K562 (cell line): ENCODE measurements around the gene SIX1. TPM values are rescaled to one million over a fixed set of nuclear protein-coding genes. Genes with fewer than 3 reads are reported as not detected.

Source experiments
- ATAC-seq: fragments of 200-7000 bp; cut with Tn5 transposase; 3 replicates; pipeline ENCODE4 v1.9.1; 2020; ENCODE audit warnings: moderate library complexity
- BruUV-seq: library from RNA; stranded (reverse); fragments of 400-500 nt; replicated peaks from 2 replicates; lab custom pipeline; 2021; lab: Mats Ljungman, UMichigan
- CTCF ChIA-PET: fragments of 300-600 bp; formaldehyde crosslinking; extraction: SDS; loops from one replicate; lab custom pipeline; 2021; ENCODE audit warnings: low intra/inter-chr PET ratio; lab: Yijun Ruan, JAX
- POLR2A ChIA-PET: fragments of 300-600, 350-650 bp; sonication (Branson Sonifier 250); formaldehyde crosslinking; extraction: SDS; loops from one replicate; lab custom pipeline; 2021; ENCODE audit warnings: antibody characterized with exemption, inconsistent platforms; lab: Yijun Ruan, JAX
- DNase-seq, 4 experiments: peaks; one replicate each; pipeline versions ENCODE4 v3.0.0 to v3.0.0-alpha.2; 2011 to 2018; ENCODE audit warnings: low spot score in 3 of 4, mixed read lengths in 3 of 4; ENCODE audit errors: extremely low read depth in 1 of 4
- FAIRE-seq: peaks from 2 replicates; lab custom pipeline; 2011; peaks lifted over from hg19 to GRCh38; lab: Jason Lieb, UNC
- H2AFZ ChIP-seq: 2 replicates; pipeline ENCODE4 v1.6.0; 2011; ENCODE audit warnings: low read depth, low read length, control low read depth, inconsistent platforms
- H3K27ac ChIP-seq: fragments of 200-600 bp; 3 replicates; pipeline ENCODE4 v1.8.0; 2011; ENCODE audit warnings: low read depth, mild to moderate bottlenecking, control low read depth, inconsistent platforms, low read length, moderate library complexity, mixed read lengths; ENCODE audit errors: extremely low read depth
- H3K27me3 ChIP-seq, 2 experiments: fragments of 300-600 bp in 1 of 2; 2 replicates in 1 of 2; 3 replicates in 1 of 2; pipeline versions ENCODE4 v1.6.0 to v1.8.0; 2011; ENCODE audit warnings: inconsistent platforms in 2 of 2, low read length in 2 of 2, mild to moderate bottlenecking in 1 of 2, mixed read lengths in 1 of 2, moderate library complexity in 1 of 2; ENCODE audit not compliant: control insufficient read depth in 2 of 2, insufficient read depth in 2 of 2
- H3K36me3 ChIP-seq: fragments of 300-600 bp; 3 replicates; pipeline ENCODE4 v1.8.0; 2011; ENCODE audit warnings: mild to moderate bottlenecking, low read length, inconsistent platforms; ENCODE audit not compliant: control insufficient read depth, insufficient read depth
- H3K4me1 ChIP-seq, 2 experiments: fragments of 200-600 bp in 1 of 2; replicated peaks in 1 of 2; 2 replicates in 1 of 2; 3 replicates in 1 of 2; pipeline versions ENCODE4 v1.5.1 to v1.8.0; 2011; ENCODE audit warnings: inconsistent platforms in 2 of 2, low read length in 2 of 2, mild to moderate bottlenecking in 1 of 2, mixed read lengths in 1 of 2, moderate library complexity in 1 of 2; ENCODE audit not compliant: control insufficient read depth in 2 of 2, insufficient read depth in 2 of 2
- H3K4me2 ChIP-seq: 2 replicates; pipeline ENCODE4 v1.6.1; 2011; ENCODE audit warnings: low read length, control low read depth, inconsistent platforms, mixed read lengths; ENCODE audit not compliant: insufficient read depth
- H3K4me3 ChIP-seq: fragments of 200-600 bp; sonication (generic), shearing (Covaris generic); 2 replicates; pipeline ENCODE4 v1.5.1; 2016; ENCODE audit warnings: control low read depth, inconsistent platforms
- H3K79me2 ChIP-seq: fragments of 200-600 bp; 3 replicates; pipeline ENCODE4 v1.8.0; 2011; ENCODE audit warnings: low read length, inconsistent platforms; ENCODE audit not compliant: control insufficient read depth, insufficient read depth
- H3K9ac ChIP-seq, 2 experiments: 2 replicates each; pipeline versions ENCODE4 v1.6.0 to v1.6.1; 2011; ENCODE audit warnings: low read depth in 2 of 2, low read length in 2 of 2, control low read depth in 1 of 2, inconsistent platforms in 1 of 2, mild to moderate bottlenecking in 1 of 2, mixed read lengths in 1 of 2; ENCODE audit not compliant: insufficient read depth in 1 of 2
- H3K9me1 ChIP-seq: one replicate; pipeline ENCODE4 v1.6.0; 2011; ENCODE audit warnings: inconsistent platforms, mild to moderate bottlenecking, low read length, moderate library complexity; ENCODE audit not compliant: control insufficient read depth, insufficient read depth
- H3K9me3 ChIP-seq: replicated peaks from 2 replicates; pipeline ENCODE4 v1.5.1; 2011; ENCODE audit warnings: low read depth, low read length, inconsistent platforms; ENCODE audit not compliant: control insufficient read depth, insufficient read depth
- H4K20me1 ChIP-seq: replicated peaks from 2 replicates; pipeline ENCODE4 v1.6.1; 2011; ENCODE audit warnings: low read length, inconsistent platforms, mixed read lengths; ENCODE audit not compliant: control insufficient read depth, insufficient read depth
- FOS ChIP-seq: IDR thresholded peaks from 3 replicates; pipeline ENCODE4 v1.6.1; 2011; ENCODE audit not compliant: insufficient read length; ENCODE audit errors: extremely low read depth
- GATA2 ChIP-seq: sonication (generic); formaldehyde crosslinking; IDR thresholded peaks from 2 replicates; pipeline ENCODE4 v1.4.0; 2020; ENCODE audit warnings: mild to moderate bottlenecking, missing genetic modification reagents
- SMAD2 ChIP-seq: fragments of 150-350 bp; IDR thresholded peaks from 2 replicates; pipeline ENCODE4 v1.6.1; 2014; ENCODE audit warnings: low read depth, mild to moderate bottlenecking, low read length
- SMARCA5 ChIP-seq: fragments of 450-650 bp; IDR thresholded peaks from 2 replicates; pipeline ENCODE4 v1.6.1; 2016
- SPI1 ChIP-seq: IDR thresholded peaks from 2 replicates; pipeline ENCODE4 v1.6.1; 2011; ENCODE audit warnings: low read depth, low read length, control low read depth, borderline replicate concordance
- SRSF3 ChIP-seq: fragments of 200-400 bp; formaldehyde crosslinking; IDR thresholded peaks from 2 replicates; pipeline ENCODE4 v1.6.1; 2016; ENCODE audit warnings: mild to moderate bottlenecking, low read length, moderate library complexity; ENCODE audit not compliant: insufficient read depth
- STAT5B ChIP-seq: fragments of 250-450 bp; sonication (Bioruptor Pico); IDR thresholded peaks from 2 replicates; pipeline ENCODE4 v1.8.0; 2021; ENCODE audit warnings: mild to moderate bottlenecking, inconsistent platforms
- U2AF1 ChIP-seq: fragments of 200-400 bp; formaldehyde crosslinking; optimal IDR thresholded peaks from 2 replicates; pipeline ENCODE3; 2017; ENCODE audit warnings: mild to moderate bottlenecking, low read depth, low read length, moderate library complexity
- ZNF76 ChIP-seq: fragments of 250-450 bp; sonication (Bioruptor Pico); IDR thresholded peaks from 2 replicates; pipeline ENCODE4 v1.4.0; 2020; ENCODE audit warnings: mild to moderate bottlenecking, moderate library complexity, borderline replicate concordance
- in situ Hi-C: fragments of 300-500 bp; cut with MboI; formaldehyde crosslinking; loops from 4 replicates; pipeline ENCODE4 v1.15.0; 2018; ENCODE audit warnings: inconsistent platforms, mixed read lengths
- intact Hi-C: fragments of 100-400 bp; cut with micrococcal nuclease; formaldehyde crosslinking; loops from 2 replicates; pipeline ENCODE4 v1.14.2; 2022
- polyA plus RNA-seq, 8 experiments: library from polyadenylated mRNA; depleted of rRNA in 4 of 8; stranded (reverse) in 5 of 8; unstranded in 3 of 8; fragments of >200 nt; fragmentation: Nextera tagmentation in 2 of 8; fragmentation: Illumina TruSeq in 1 of 8; extraction: Ambion mirVana in 2 of 8; extraction: Trizol in 1 of 8; gene quantifications; 2 replicates each; pipeline versions ENCODE4 v1.2.1 to v1.2.3, GENCODE V29; 2011 to 2014; ENCODE audit warnings: inconsistent platforms in 1 of 8, missing spikeins in 1 of 8
- total RNA-seq, 7 experiments: library from RNA; depleted of rRNA in 6 of 7; stranded (reverse); fragments of >200 nt in 6 of 7; fragmentation: Illumina TruSeq in 2 of 7; extraction: Trizol in 2 of 7; gene quantifications; 2 replicates each; pipeline versions ENCODE4 v1.2.1 to v1.2.3, GENCODE V29; 2011 to 2021; ENCODE audit warnings: low replicate concordance in 1 of 7
- TF ChIP-seq, protein P1 (sequence below), 3 experiments: IDR thresholded peaks in 2 of 3; conservative IDR thresholded peaks in 1 of 3; 2 replicates each; pipeline ENCODE4 v1.5.1; 2011 to 2012; ENCODE audit warnings: low read length in 3 of 3, mild to moderate bottlenecking in 3 of 3, control low read depth in 2 of 3, improper control_type of control experiment in 1 of 3, inconsistent platforms in 1 of 3, low read depth in 1 of 3, mixed read lengths in 1 of 3, moderate library complexity in 1 of 3; ENCODE audit not compliant: insufficient read depth in 2 of 3
- TF ChIP-seq, protein P2 (sequence below): sonication (generic); formaldehyde crosslinking; IDR thresholded peaks from 2 replicates; pipeline ENCODE4 v1.8.0; 2022; ENCODE audit warnings: missing genetic modification reagents, mild to moderate bottlenecking, moderate library complexity, borderline replicate concordance
- TF ChIP-seq, protein P3 (sequence below): fragments of 250-450 bp; sonication (Bioruptor Pico); IDR thresholded peaks from 2 replicates; pipeline ENCODE4 v1.4.0; 2020
- TF ChIP-seq, protein P4 (sequence below), 3 experiments: fragments of 200-800 bp in 1 of 3; sonication (Bioruptor generic) in 1 of 3; sonication (generic) in 1 of 3; formaldehyde crosslinking in 1 of 3; IDR thresholded peaks; 2 replicates each; pipeline versions ENCODE4 v1.6.1 to v1.8.0; 2016 to 2022; ENCODE audit warnings: mild to moderate bottlenecking in 2 of 3, missing compliant biosample characterization in 2 of 3, missing genetic modification characterization in 2 of 3, missing genetic modification reagents in 1 of 3

The SIX1 gene
- total and polyA plus RNA-seq, 9 of the 15 experiments (the other 6 are each of a cell fraction or from before 2014, with no cell fraction given): 0.27 to 0.80 (median 0.45) TPM

DNA sequence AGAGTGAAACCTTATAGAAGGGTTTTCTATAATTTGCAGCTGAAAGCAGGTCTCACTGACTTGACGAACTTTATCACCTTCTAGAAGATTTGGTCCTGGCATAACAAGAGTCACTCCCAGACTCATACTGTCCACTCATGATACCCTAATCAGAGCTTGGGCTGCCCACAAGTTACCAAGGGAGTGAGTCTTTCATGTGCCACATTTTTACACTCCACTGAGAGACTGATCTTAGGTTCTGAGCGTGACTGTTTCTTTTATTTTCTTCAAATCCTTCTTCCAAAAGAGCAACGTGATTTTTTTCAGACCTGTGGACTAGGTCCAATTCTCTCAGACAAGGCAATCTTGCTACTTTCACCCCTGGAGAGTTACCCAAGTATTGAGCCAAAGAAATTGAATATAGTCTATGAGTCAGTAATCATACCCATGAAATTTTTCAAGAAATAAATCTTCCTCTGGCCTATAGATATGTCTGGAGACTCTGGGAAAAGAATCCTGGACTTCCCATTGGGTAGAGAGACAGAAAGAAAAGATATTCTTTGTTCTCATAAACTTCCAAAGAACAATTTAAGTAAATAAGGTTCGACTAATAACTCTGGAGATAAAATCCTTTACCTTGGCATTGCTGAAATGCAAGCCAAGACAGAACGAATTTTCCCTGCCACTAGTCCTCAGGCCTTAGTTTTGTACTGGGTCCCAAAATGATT lies 26.9 kb downstream of the SIX1 start (continued):
- TF ChIP-seq, protein P1, sequence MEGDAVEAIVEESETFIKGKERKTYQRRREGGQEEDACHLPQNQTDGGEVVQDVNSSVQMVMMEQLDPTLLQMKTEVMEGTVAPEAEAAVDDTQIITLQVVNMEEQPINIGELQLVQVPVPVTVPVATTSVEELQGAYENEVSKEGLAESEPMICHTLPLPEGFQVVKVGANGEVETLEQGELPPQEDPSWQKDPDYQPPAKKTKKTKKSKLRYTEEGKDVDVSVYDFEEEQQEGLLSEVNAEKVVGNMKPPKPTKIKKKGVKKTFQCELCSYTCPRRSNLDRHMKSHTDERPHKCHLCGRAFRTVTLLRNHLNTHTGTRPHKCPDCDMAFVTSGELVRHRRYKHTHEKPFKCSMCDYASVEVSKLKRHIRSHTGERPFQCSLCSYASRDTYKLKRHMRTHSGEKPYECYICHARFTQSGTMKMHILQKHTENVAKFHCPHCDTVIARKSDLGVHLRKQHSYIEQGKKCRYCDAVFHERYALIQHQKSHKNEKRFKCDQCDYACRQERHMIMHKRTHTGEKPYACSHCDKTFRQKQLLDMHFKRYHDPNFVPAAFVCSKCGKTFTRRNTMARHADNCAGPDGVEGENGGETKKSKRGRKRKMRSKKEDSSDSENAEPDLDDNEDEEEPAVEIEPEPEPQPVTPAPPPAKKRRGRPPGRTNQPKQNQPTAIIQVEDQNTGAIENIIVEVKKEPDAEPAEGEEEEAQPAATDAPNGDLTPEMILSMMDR (IDR thresholded peaks at IDR 0.05 in 2 of 3, conservative IDR thresholded peaks at IDR 0.05 in 1 of 3; ENCODE audit: insufficient read depth in 2 of 3, low read depth in 1 of 3, low read length in 3 of 3): no peak

DNA sequence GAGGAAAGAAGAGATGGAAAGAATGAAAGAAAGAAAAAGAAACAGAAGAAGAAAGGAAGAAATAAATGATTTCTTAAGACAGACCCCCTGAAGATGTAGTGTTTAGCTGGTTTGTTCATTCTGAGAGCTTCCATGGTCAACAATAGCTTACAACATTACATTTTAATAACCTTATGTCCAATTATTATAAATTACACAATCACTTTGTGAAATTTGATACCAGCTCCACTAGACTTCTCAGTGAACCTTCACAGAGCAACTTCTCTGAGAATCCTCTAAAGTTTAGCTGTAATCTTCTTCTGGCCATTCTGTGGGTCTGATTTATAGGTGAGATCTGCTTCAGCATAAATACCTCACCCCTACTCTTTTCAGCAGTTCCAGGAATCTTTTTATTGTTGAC lies 27.9 kb downstream of the SIX1 start:
- DNase-seq (no peak), FAIRE-seq (no peak)
- TF ChIP-seq SRSF3: no peak
- TF ChIP-seq, protein P2, sequence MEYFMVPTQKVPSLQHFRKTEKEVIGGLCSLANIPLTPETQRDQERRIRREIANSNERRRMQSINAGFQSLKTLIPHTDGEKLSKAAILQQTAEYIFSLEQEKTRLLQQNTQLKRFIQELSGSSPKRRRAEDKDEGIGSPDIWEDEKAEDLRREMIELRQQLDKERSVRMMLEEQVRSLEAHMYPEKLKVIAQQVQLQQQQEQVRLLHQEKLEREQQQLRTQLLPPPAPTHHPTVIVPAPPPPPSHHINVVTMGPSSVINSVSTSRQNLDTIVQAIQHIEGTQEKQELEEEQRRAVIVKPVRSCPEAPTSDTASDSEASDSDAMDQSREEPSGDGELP (CRISPR knock-in tag): no peak
- TF ChIP-seq, protein P3, sequence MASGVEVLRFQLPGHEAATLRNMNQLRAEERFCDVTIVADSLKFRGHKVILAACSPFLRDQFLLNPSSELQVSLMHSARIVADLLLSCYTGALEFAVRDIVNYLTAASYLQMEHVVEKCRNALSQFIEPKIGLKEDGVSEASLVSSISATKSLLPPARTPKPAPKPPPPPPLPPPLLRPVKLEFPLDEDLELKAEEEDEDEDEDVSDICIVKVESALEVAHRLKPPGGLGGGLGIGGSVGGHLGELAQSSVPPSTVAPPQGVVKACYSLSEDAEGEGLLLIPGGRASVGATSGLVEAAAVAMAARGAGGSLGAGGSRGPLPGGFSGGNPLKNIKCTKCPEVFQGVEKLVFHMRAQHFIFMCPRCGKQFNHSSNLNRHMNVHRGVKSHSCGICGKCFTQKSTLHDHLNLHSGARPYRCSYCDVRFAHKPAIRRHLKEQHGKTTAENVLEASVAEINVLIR (CRISPR knock-in tag): no peak
- TF ChIP-seq, protein P4, sequence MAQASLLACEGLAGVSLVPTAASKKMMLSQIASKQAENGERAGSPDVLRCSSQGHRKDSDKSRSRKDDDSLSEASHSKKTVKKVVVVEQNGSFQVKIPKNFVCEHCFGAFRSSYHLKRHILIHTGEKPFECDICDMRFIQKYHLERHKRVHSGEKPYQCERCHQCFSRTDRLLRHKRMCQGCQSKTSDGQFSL (CRISPR knock-in tag; IDR thresholded peaks at IDR 0.05): no peak
- TF ChIP-seq, protein P4 (tag; IDR thresholded peaks at IDR 0.05): no peak
- no peak for TF ChIP-seq SPI1
- TF ChIP-seq STAT5B (CRISPR knock-in tag): no peak
- TF ChIP-seq GATA2 (CRISPR knock-in tag): no peak
- TF ChIP-seq FOS: no peak
- no peak for TF ChIP-seq ZNF76
- TF ChIP-seq SMARCA5: no peak
- no peak for TF ChIP-seq U2AF1
- no peak for TF ChIP-seq SMAD2

More for the DNA sequence above, 27.9 kb downstream of the SIX1 start:
- ChIA-PET POLR2A (no interaction called here), CTCF (no interaction called here)
- no peaks in the 10 kb centered on the region for H4K20me1 ChIP-seq
- H2AFZ ChIP-seq: no peak overlapping the region
- no peak for ATAC-seq
- intact Hi-C loops: no loop called here
- BruUV-seq: no TSS peak
- no peaks in the 10 kb centered on the region for H3K4me1 ChIP-seq
- no peaks in the 10 kb centered on the region for H3K9me3 ChIP-seq
- H3K4me3 ChIP-seq: no peak overlapping the region
- H3K4me2 ChIP-seq: no peak overlapping the region
- no peaks in the 10 kb centered on the region for H3K79me2 ChIP-seq
- no peaks in the 10 kb centered on the region; a peak in 2 of 5 replicates for H3K27me3 ChIP-seq
- no peak overlapping the region for H3K27ac ChIP-seq
- H3K9ac ChIP-seq: no peak overlapping the region
- in situ Hi-C loops: loop anchor here (5.0 kb wide), 1 partner anchor 636 kb away; no protein-coding TSS in a partner anchor
- H3K9me1 ChIP-seq: no peaks in the 10 kb centered on the region
- H3K36me3 ChIP-seq: no peaks in the 10 kb centered on the region
